H9 (cell line): ENCODE measurements around the gene SFTPB. TPM values are rescaled to one million over a fixed set of nuclear protein-coding genes. Genes with fewer than 3 reads are reported as not detected.

Experiments
- DNase-seq: peaks from one replicate; pipeline ENCODE4 v3.0.0-alpha.2; 2017
- H2AFZ ChIP-seq: one replicate; pipeline ENCODE4 v1.6.1; 2013; ENCODE audit warnings: mild to moderate bottlenecking, low read length, control low read depth, moderate library complexity
- H2AK5ac ChIP-seq: 2 replicates; pipeline ENCODE4 v1.6.1; 2013; ENCODE audit warnings: low read length, control low read depth, mixed read lengths; ENCODE audit not compliant: insufficient read length
- H2BK120ac ChIP-seq: one replicate; pipeline ENCODE4 v1.6.1; 2013; ENCODE audit warnings: low read depth, mild to moderate bottlenecking, low read length, control low read depth, inconsistent platforms; ENCODE audit not compliant: poor library complexity, severe bottlenecking
- H2BK12ac ChIP-seq: 2 replicates; pipeline ENCODE4 v1.6.1; 2013; ENCODE audit warnings: low read length, control low read depth, mixed read lengths, low read depth; ENCODE audit not compliant: insufficient read length
- H2BK15ac ChIP-seq: 2 replicates; pipeline ENCODE4 v1.6.1; 2013; ENCODE audit warnings: low read depth, low read length, control low read depth
- H2BK20ac ChIP-seq: one replicate; pipeline ENCODE4 v1.6.1; 2013; ENCODE audit warnings: low read depth, mild to moderate bottlenecking, low read length, control low read depth, inconsistent platforms; ENCODE audit not compliant: poor library complexity, severe bottlenecking
- H2BK5ac ChIP-seq: 2 replicates; pipeline ENCODE4 v1.6.1; 2013; ENCODE audit warnings: low read length, control low read depth, mixed read lengths; ENCODE audit not compliant: insufficient read length
- H3K14ac ChIP-seq: 2 replicates; pipeline ENCODE4 v1.6.1; 2013; ENCODE audit warnings: low read length, control low read depth; ENCODE audit not compliant: insufficient read depth
- H3K18ac ChIP-seq: 2 replicates; pipeline ENCODE4 v1.6.1; 2013; ENCODE audit warnings: low read depth, mild to moderate bottlenecking, mixed read lengths, low read length, control low read depth; ENCODE audit not compliant: insufficient read length
- H3K23ac ChIP-seq: 2 replicates; pipeline ENCODE4 v1.6.1; 2013; ENCODE audit warnings: low read length, control low read depth, mixed read lengths, low read depth; ENCODE audit not compliant: insufficient read length
- H3K23me2 ChIP-seq: 2 replicates; pipeline ENCODE4 v1.6.1; 2013; ENCODE audit warnings: low read depth, mild to moderate bottlenecking, mixed read lengths, low read length, control low read depth; ENCODE audit not compliant: insufficient read length, poor library complexity, severe bottlenecking
- H3K27ac ChIP-seq: 2 replicates; pipeline ENCODE4 v1.5.1; 2013; ENCODE audit warnings: low read length, control low read depth, mixed read lengths, low read depth; ENCODE audit not compliant: insufficient read length
- H3K27me3 ChIP-seq: 2 replicates; pipeline ENCODE4 v1.6.1; 2013; ENCODE audit warnings: low read length, control low read depth, inconsistent platforms; ENCODE audit not compliant: insufficient read depth
- H3K4ac ChIP-seq: 2 replicates; pipeline ENCODE4 v1.6.1; 2013; ENCODE audit warnings: low read depth, mild to moderate bottlenecking, control low read depth, inconsistent platforms, low read length, moderate library complexity
- H3K4me1 ChIP-seq: 2 replicates; pipeline ENCODE4 v1.6.1; 2013; ENCODE audit warnings: low read length, control low read depth, inconsistent platforms; ENCODE audit not compliant: insufficient read depth
- H3K4me2 ChIP-seq: 2 replicates; pipeline ENCODE4 v1.6.1; 2013; ENCODE audit warnings: low read length, control low read depth, mixed read lengths; ENCODE audit not compliant: insufficient read length, insufficient read depth
- H3K56ac ChIP-seq: 2 replicates; pipeline ENCODE4 v1.6.1; 2013; ENCODE audit warnings: low read depth, mild to moderate bottlenecking, mixed read lengths, low read length, control low read depth; ENCODE audit not compliant: insufficient read length
- H3K79me1 ChIP-seq: 2 replicates; pipeline ENCODE4 v1.6.1; 2013; ENCODE audit warnings: low read depth, mild to moderate bottlenecking, moderate library complexity, low read length, control low read depth, inconsistent platforms; ENCODE audit not compliant: insufficient read depth, poor library complexity, severe bottlenecking
- H3K79me2 ChIP-seq: 2 replicates; pipeline ENCODE4 v1.6.1; 2013; ENCODE audit warnings: low read length, control low read depth, inconsistent platforms; ENCODE audit not compliant: insufficient read depth
- H3K9ac ChIP-seq: 2 replicates; pipeline ENCODE4 v1.6.1; 2013; ENCODE audit warnings: low read length, control low read depth, mixed read lengths; ENCODE audit not compliant: insufficient read length; ENCODE audit errors: extremely low read depth
- H3K9me3 ChIP-seq: one replicate; pipeline ENCODE4 v1.6.1; 2013; ENCODE audit warnings: low read depth, low read length, inconsistent platforms; ENCODE audit not compliant: control insufficient read depth
- H3T11ph ChIP-seq: one replicate; pipeline ENCODE4 v1.6.1; 2013; ENCODE audit warnings: mild to moderate bottlenecking, low read length, control low read depth, inconsistent platforms
- H4K20me1 ChIP-seq: one replicate; pipeline ENCODE4 v1.6.1; 2013; ENCODE audit not compliant: control insufficient read depth, insufficient read length, insufficient read depth
- H4K5ac ChIP-seq: 2 replicates; pipeline ENCODE4 v1.6.1; 2013; ENCODE audit warnings: low read depth, mild to moderate bottlenecking, mixed read lengths, low read length, control low read depth; ENCODE audit not compliant: insufficient read length
- H4K8ac ChIP-seq: replicated peaks from 2 replicates; pipeline ENCODE4 v1.6.1; 2013; ENCODE audit warnings: low read length, control low read depth, mixed read lengths, low read depth; ENCODE audit not compliant: insufficient read length
- H4K91ac ChIP-seq: 2 replicates; pipeline ENCODE4 v1.6.1; 2013; ENCODE audit warnings: low read depth, mild to moderate bottlenecking, moderate library complexity, mixed read lengths, low read length, control low read depth; ENCODE audit not compliant: insufficient read length
- H3K27ac Mint-ChIP-seq, 3 experiments: 2 replicates in 2 of 3; 3 replicates in 1 of 3; pipeline ENCODE4 v1.8.0; 2020 to 2021; ENCODE audit warnings: mixed read lengths in 3 of 3, mild to moderate bottlenecking in 1 of 3, moderate library complexity in 1 of 3
- H3K27me3 Mint-ChIP-seq: 2 replicates; pipeline ENCODE4 v1.8.0; 2021; ENCODE audit warnings: low read depth, mild to moderate bottlenecking, moderate library complexity, mixed read lengths
- H3K36me3 Mint-ChIP-seq, 3 experiments: 2 replicates in 2 of 3; 3 replicates in 1 of 3; pipeline ENCODE4 v1.8.0; 2020 to 2021; ENCODE audit warnings: low read depth in 3 of 3, mixed read lengths in 3 of 3; ENCODE audit not compliant: insufficient read depth in 1 of 3
- H3K4me1 Mint-ChIP-seq, 2 experiments: 2 replicates each; pipeline ENCODE4 v1.8.0; 2020; ENCODE audit warnings: mixed read lengths in 2 of 2
- H3K4me3 Mint-ChIP-seq, 2 experiments: 2 replicates in 1 of 2; 3 replicates in 1 of 2; pipeline ENCODE4 v1.8.0; 2020 to 2021; ENCODE audit warnings: mild to moderate bottlenecking in 2 of 2, mixed read lengths in 2 of 2, moderate library complexity in 1 of 2
- H3K9me3 Mint-ChIP-seq, 2 experiments: 2 replicates in 1 of 2; 3 replicates in 1 of 2; pipeline ENCODE4 v1.8.0; 2020; ENCODE audit warnings: mild to moderate bottlenecking in 2 of 2, mixed read lengths in 2 of 2, moderate library complexity in 1 of 2
- CTCF ChIP-seq: fragments of 200-600 bp; sonication (generic); conservative IDR thresholded peaks from 3 replicates; pipeline ENCODE4 v1.8.0; 2021; ENCODE audit warnings: antibody characterized with exemption, mild to moderate bottlenecking
- WGBS: extraction: QIAGEN DNeasy Blood & Tissue Kit; methylation state at CpG from one replicate; pipeline ENCODE4 v1.1.7; 2013; ENCODE audit warnings: missing lambda C conversion rate, low lambda C conversion rate, mixed read lengths; ENCODE audit not compliant: insufficient read length; ENCODE audit errors: extremely low coverage; 5-methylcytosine and 5-hydroxymethylcytosine counted together
- total RNA-seq: library from RNA; stranded (reverse); gene quantifications from 2 replicates; pipeline ENCODE4 v1.2.1, GENCODE V29; 2021

Gene SFTPB
- total RNA-seq, 1 experiment from 2014 or later = not detected

- WGBS = no CpG with 5 or more reads among the region's 11 CpGs
- peaks cover 11% of the 10 kb centered on the region for H3K27me3 Mint-ChIP-seq
- H3K79me1 ChIP-seq = no peaks in the 10 kb centered on the region
Measured at GRCh38 chr2:85673716-85674375, 5.8 kb upstream of the SFTPB start.

More at GRCh38 chr2:85673716-85674375, 5.8 kb upstream of the SFTPB start:
- no peak overlapping the region for H3K4me2 ChIP-seq
- no peak overlapping the region for H2AK5ac ChIP-seq
- H3K4me1 ChIP-seq = no peaks in the 10 kb centered on the region
- DNase-seq = no peak
- H4K8ac ChIP-seq = no peak overlapping the region
- H3K27ac ChIP-seq = no peak overlapping the region
- H3K23ac ChIP-seq = no peak overlapping the region
- no peaks in the 10 kb centered on the region for H3K23me2 ChIP-seq
- H3K4me1 Mint-ChIP-seq = peaks cover 12 to 14% of the 10 kb centered on the region in 2 experiments
- no peak overlapping the region for H2BK12ac ChIP-seq
- no peak for TF ChIP-seq CTCF
- no peak overlapping the region for H2BK120ac ChIP-seq
- H3K9me3 ChIP-seq = no peaks in the 10 kb centered on the region
- H4K91ac ChIP-seq = no peak overlapping the region
- H3T11ph ChIP-seq = no peak overlapping the region
- no peaks in the 10 kb centered on the region for H3K36me3 Mint-ChIP-seq
- no peak overlapping the region for H3K4me3 Mint-ChIP-seq
- no peaks in the 10 kb centered on the region for H3K27me3 ChIP-seq
- no peak overlapping the region for H3K56ac ChIP-seq
- no peak overlapping the region for H2BK20ac ChIP-seq
- no peak overlapping the region for H2BK15ac ChIP-seq
- no peak overlapping the region for H4K5ac ChIP-seq
- H3K79me2 ChIP-seq = no peaks in the 10 kb centered on the region
- no peak overlapping the region for H2BK5ac ChIP-seq
- H3K4ac ChIP-seq = no peak overlapping the region
- H3K9ac ChIP-seq = no peak overlapping the region
- no peaks in the 10 kb centered on the region; a peak in 1 of 5 replicates for H3K9me3 Mint-ChIP-seq
- H3K27ac Mint-ChIP-seq = no peak overlapping the region; a peak in 1 of 7 replicates
- no peak overlapping the region for H2AFZ ChIP-seq
- H3K18ac ChIP-seq = no peak overlapping the region
- H4K20me1 ChIP-seq = no peaks in the 10 kb centered on the region
- no peak overlapping the region for H3K14ac ChIP-seq
